Activated CD8-positive, alpha-beta memory T cell treated with anti-CD3 and anti-CD28 coated beads, Interleukin-2, amount 10 ng/mL, durations not matched to agents 7 days and 5 days (primary cell): Measurements from ENCODE around the gene CLEC18B. TPM values are rescaled to one million over a fixed set of nuclear protein-coding genes. Genes with fewer than 3 reads are reported as not detected.
A peak's percentile ranks its signal among the peaks of the same experiment; 100 is the strongest.
"Not testable (repeated sequence)": the region's sequence is repeated elsewhere in the genome, so short reads cannot be mapped to it uniquely, and the experiment has no call there.

Source experiments
- ATAC-seq: fragments of 150-1000 bp; cut with Tn5 transposase; one replicate; pipeline ENCODE4 v1.10.0; 2021; ENCODE audit warnings: moderate library complexity
- CTCF ChIA-PET: fragments of 350-600 bp; sonication (Branson Sonifier 250); formaldehyde crosslinking; loops from one replicate; lab custom pipeline; 2021; ENCODE audit warnings: antibody characterized with exemption; lab: Charles Lee
- DNase-seq: peaks from one replicate; pipeline ENCODE4 v3.0.0-alpha.2; 2020
- H3K27ac Mint-ChIP-seq: one replicate; pipeline ENCODE4 v1.8.0; 2021; ENCODE audit warnings: mild to moderate bottlenecking, mixed read lengths
- H3K27me3 Mint-ChIP-seq: one replicate; pipeline ENCODE4 v1.8.0; 2021; ENCODE audit warnings: mixed read lengths
- H3K36me3 Mint-ChIP-seq: one replicate; pipeline ENCODE4 v1.8.0; 2021; ENCODE audit warnings: mild to moderate bottlenecking, mixed read lengths
- H3K4me1 Mint-ChIP-seq: one replicate; pipeline ENCODE4 v1.8.0; 2021; ENCODE audit warnings: mixed read lengths
- H3K4me3 Mint-ChIP-seq: one replicate; pipeline ENCODE4 v1.8.0; 2021; ENCODE audit warnings: mild to moderate bottlenecking, moderate library complexity, mixed read lengths
- H3K9me3 Mint-ChIP-seq: one replicate; pipeline ENCODE4 v1.8.0; 2022; ENCODE audit warnings: low read depth, mixed read lengths
- total RNA-seq, 2 experiments: library from RNA; stranded (reverse); gene quantifications; one replicate each; pipeline ENCODE4 v1.2.3, GENCODE V29; 2021

CLEC18B gene
- under 1 TPM; 0.59 to 0.67 TPM for total RNA-seq

DNA sequence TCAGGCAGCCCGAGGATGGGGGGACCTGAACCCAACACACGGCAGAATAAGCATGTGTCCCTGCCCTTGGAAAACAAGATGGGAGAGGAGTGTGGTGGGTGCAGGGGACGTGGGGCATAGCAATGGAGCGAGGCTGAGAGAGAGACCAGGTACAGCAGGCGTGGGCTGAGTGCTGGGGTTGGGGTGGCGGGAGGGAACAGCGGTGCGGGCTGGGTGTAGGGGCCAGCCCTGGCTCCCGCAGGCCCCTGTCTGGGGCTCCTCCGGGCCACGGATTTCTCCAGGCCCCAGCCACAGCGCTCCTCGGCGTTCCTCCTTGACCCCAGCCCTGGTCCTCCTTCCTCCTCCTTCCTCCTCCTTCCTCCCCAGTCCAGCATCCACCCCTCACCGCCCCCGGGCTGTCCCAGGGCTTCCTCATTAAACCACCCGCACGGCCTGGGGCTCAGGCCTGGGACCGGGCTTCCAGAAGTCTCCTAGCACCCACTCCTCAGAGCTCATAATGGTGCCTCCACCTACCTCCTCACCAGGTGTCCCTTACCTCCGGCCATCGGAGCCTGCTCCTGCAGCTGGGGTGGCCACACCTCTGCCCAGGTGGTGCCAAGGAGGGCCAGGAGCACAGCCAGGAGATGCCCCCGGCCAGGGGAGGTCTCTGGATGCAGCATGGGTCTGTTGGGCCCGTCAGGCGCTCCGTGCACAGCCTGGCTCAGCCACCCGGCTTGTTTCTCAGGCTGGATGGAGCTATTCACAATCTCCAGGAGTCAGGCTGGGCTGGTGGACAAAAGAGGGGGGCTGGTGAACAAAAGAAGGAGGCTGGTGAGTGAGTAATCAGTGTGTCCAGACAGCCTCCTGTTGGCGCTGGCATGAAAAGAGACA lies at the start of gene CLEC18B:
Gene CLEC18B (minus strand): TSS at position 867 of the 870 bp plus-strand sequence. CDS start 208 bp downstream, at position 659.
- H3K36me3 Mint-ChIP-seq, H3K9me3 Mint-ChIP-seq, H3K27ac Mint-ChIP-seq, CTCF ChIA-PET, ATAC-seq, H3K4me1 Mint-ChIP-seq, DNase-seq, H3K27me3 Mint-ChIP-seq, H3K4me3 Mint-ChIP-seq: not testable (repeated sequence)

DNA sequence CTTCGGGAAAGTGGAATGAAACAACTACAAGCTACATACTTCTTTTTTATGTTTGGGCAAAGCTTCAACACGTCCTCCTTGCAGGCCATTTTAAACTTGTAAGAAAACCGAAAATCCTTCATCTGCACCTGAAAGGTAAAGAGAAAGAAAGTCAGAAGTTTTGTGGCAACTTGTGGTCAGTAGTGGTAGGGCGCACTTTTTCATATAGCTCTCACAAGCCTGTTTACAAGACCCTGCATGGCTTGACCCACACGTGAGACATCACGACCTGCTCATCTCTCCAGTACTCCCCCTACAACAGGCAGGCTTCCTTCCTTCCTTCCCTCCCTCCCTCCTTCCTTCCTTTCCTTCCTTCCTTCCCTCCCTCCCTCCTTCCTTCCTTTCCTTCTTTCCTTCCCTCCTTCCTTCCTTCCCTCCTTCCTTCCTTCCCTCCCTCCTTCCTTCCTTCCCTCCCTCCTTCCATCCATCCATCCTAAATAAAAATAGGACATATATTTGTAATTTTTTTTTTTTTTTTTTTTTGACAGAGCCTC lies 48.7 kb upstream of the CLEC18B start:
- DNase-seq (no peak), ATAC-seq (no peak)
- Mint-ChIP-seq H3K27ac (no peak overlapping the region), H3K9me3 (no peaks in the 10 kb centered on the region), H3K36me3 (peaks cover 65% of the 10 kb centered on the region), H3K4me3 (no peak overlapping the region), H3K4me1 (peaks cover 24% of the 10 kb centered on the region), H3K27me3 (no peaks in the 10 kb centered on the region)
- CTCF ChIA-PET: no interaction called here

GRCh38 chr16:74468807-74469525 lies 47.7 kb upstream of the CLEC18B start:
- Mint-ChIP-seq H3K4me3 (no peak overlapping the region), H3K27ac (no peak overlapping the region), H3K9me3 (no peaks in the 10 kb centered on the region), H3K27me3 (no peaks in the 10 kb centered on the region), H3K4me1 (peaks cover 24% of the 10 kb centered on the region), H3K36me3 (peaks cover 64% of the 10 kb centered on the region)
- DNase-seq (no peak), ATAC-seq (no peak)
- CTCF ChIA-PET: interaction anchor here (1.3 kb wide), 1 partner anchor 154 kb away, joined by 4 read pairs; no protein-coding TSS in a partner anchor

DNA sequence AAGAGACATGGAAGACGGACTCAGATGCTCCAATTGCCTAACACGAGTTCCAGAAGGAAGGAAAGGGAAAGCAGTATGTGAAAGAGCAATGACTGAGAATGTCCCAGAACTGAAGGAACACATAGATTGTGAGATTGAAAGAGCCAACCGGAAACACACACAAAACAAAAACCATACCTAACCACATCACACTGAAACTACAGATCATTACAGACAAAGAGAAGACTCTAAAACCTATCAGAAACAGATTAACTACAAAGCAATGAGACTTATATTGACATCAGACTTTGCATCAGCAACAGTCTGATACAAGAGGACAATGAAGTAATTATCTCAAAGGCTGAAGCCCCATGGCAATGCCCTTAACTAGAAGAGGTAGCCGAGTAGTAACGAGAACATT lies 45.6 kb upstream of the CLEC18B start:
- H3K27ac Mint-ChIP-seq: peak overlapping the region; percentile 27
- H3K9me3 Mint-ChIP-seq: no peaks in the 10 kb centered on the region
- H3K36me3 Mint-ChIP-seq: peaks cover 66% of the 10 kb centered on the region
- DNase-seq: no peak
- peak overlapping the region; percentile 11 for H3K4me3 Mint-ChIP-seq
- no peaks in the 10 kb centered on the region for H3K27me3 Mint-ChIP-seq
- CTCF ChIA-PET: interaction anchor here (1.5 to 1.6 kb wide), 2 partner anchors 9 to 29 kb away, joined by 3 to 5 read pairs; no protein-coding TSS in a partner anchor
- peaks cover 24% of the 10 kb centered on the region for H3K4me1 Mint-ChIP-seq
- peak; percentile 87 for ATAC-seq

GRCh38 chr16:74465851-74466685 lies 44.8 kb upstream of the CLEC18B start:
- H3K27ac Mint-ChIP-seq: no peak overlapping the region

GRCh38 chr16:74465281-74465680 lies 44.0 kb upstream of the CLEC18B start:
- no peaks in the 10 kb centered on the region for H3K27me3 Mint-ChIP-seq

More at GRCh38 chr16:74465851-74466685, 44.8 kb upstream of the CLEC18B start:
- Mint-ChIP-seq H3K9me3 (no peaks in the 10 kb centered on the region), H3K4me3 (no peak overlapping the region), H3K4me1 (peaks cover 24% of the 10 kb centered on the region), H3K27me3 (no peaks in the 10 kb centered on the region), H3K36me3 (peaks cover 63% of the 10 kb centered on the region)
- ATAC-seq: no peak
- CTCF ChIA-PET: interaction anchor here (1.6 kb wide), 1 partner anchor 28 kb away, joined by 5 read pairs; no protein-coding TSS in a partner anchor
- DNase-seq: no peak

GRCh38 chr16:74463888-74464287 lies 42.6 kb upstream of the CLEC18B start:
- no peak overlapping the region for H3K4me3 Mint-ChIP-seq
- H3K4me1 Mint-ChIP-seq: peaks cover 24% of the 10 kb centered on the region
- H3K36me3 Mint-ChIP-seq: peaks cover 55% of the 10 kb centered on the region
- ATAC-seq (no peak), DNase-seq (no peak)
- CTCF ChIA-PET: no interaction called here
- H3K27me3 Mint-ChIP-seq: no peaks in the 10 kb centered on the region
- no peak overlapping the region for H3K27ac Mint-ChIP-seq
- H3K9me3 Mint-ChIP-seq: no peaks in the 10 kb centered on the region

More at GRCh38 chr16:74465281-74465680, 44.0 kb upstream of the CLEC18B start:
- Mint-ChIP-seq H3K9me3 (no peaks in the 10 kb centered on the region), H3K27ac (no peak overlapping the region), H3K4me3 (no peak overlapping the region), H3K36me3 (peaks cover 62% of the 10 kb centered on the region), H3K4me1 (peaks cover 24% of the 10 kb centered on the region)
- DNase-seq (no peak), ATAC-seq (no peak)
- CTCF ChIA-PET: no interaction called here

DNA sequence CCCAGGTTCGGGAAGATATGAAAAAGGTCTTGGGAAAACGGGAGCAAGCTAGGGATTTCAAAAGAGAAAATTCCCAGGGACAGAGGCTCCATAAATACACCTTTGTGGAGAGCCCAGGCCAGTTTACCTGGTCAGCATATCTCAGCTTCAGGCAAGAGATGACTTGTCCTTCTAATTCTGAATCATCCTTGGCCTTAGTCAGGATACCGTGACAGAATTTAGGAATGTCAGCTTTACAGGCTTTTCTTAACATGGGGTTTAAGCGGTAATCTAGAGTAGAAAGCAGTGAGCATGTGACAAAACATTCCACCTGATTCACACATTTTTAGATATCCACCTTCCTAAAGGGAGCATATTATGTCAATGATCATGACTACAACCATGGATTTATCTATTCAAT lies 41.1 kb upstream of the CLEC18B start:
- H3K4me3 Mint-ChIP-seq: no peak overlapping the region

GRCh38 chr16:74461826-74462225 lies 40.5 kb upstream of the CLEC18B start:
- CTCF ChIA-PET: interaction anchor here (1.0 kb wide), 1 partner anchor 21 kb away, joined by 4 read pairs; no protein-coding TSS in a partner anchor
- Mint-ChIP-seq H3K4me1 (peaks cover 13% of the 10 kb centered on the region), H3K4me3 (no peak overlapping the region), H3K27ac (no peak overlapping the region), H3K27me3 (no peaks in the 10 kb centered on the region), H3K9me3 (no peaks in the 10 kb centered on the region), H3K36me3 (peaks cover 51% of the 10 kb centered on the region)
- no peak for ATAC-seq
- no peak for DNase-seq

More for the DNA sequence above, 41.1 kb upstream of the CLEC18B start:
- Mint-ChIP-seq H3K9me3 (no peaks in the 10 kb centered on the region), H3K4me1 (peaks cover 18% of the 10 kb centered on the region), H3K36me3 (peaks cover 55% of the 10 kb centered on the region), H3K27me3 (no peaks in the 10 kb centered on the region), H3K27ac (no peak overlapping the region)
- DNase-seq (no peak), ATAC-seq (no peak)
- CTCF ChIA-PET: interaction anchor here (1.0 kb wide), 1 partner anchor 22 kb away, joined by 4 read pairs; no protein-coding TSS in a partner anchor

GRCh38 chr16:74460542-74460941 lies 39.3 kb upstream of the CLEC18B start:
- no peaks in the 10 kb centered on the region for H3K27me3 Mint-ChIP-seq
- no peak overlapping the region for H3K4me3 Mint-ChIP-seq
- no peak for ATAC-seq
- no peaks in the 10 kb centered on the region for H3K9me3 Mint-ChIP-seq
- no peak for DNase-seq
- CTCF ChIA-PET: no interaction called here
- peaks cover under 1% of the 10 kb centered on the region for H3K4me1 Mint-ChIP-seq
- H3K36me3 Mint-ChIP-seq: peaks cover 50% of the 10 kb centered on the region
- H3K27ac Mint-ChIP-seq: no peak overlapping the region

GRCh38 chr16:74456290-74456625 lies 35.0 kb upstream of the CLEC18B start:
- CTCF ChIA-PET: no interaction called here
- Mint-ChIP-seq H3K9me3 (no peaks in the 10 kb centered on the region), H3K27ac (no peak overlapping the region), H3K27me3 (no peaks in the 10 kb centered on the region), H3K4me3 (no peak overlapping the region), H3K36me3 (peaks cover 44% of the 10 kb centered on the region), H3K4me1 (no peaks in the 10 kb centered on the region)
- no peak for ATAC-seq
- DNase-seq: no peak

- Mint-ChIP-seq H3K36me3 (peaks cover 44% of the 10 kb centered on the region), H3K27ac (no peak overlapping the region), H3K9me3 (no peaks in the 10 kb centered on the region), H3K4me1 (no peaks in the 10 kb centered on the region), H3K27me3 (no peaks in the 10 kb centered on the region), H3K4me3 (no peak overlapping the region)
- CTCF ChIA-PET: interaction anchor here (1.0 kb wide), 1 partner anchor 17 kb away, joined by 3 read pairs; no protein-coding TSS in a partner anchor
- no peak for ATAC-seq
- DNase-seq: no peak
Measured at GRCh38 chr16:74455619-74456289, 34.5 kb upstream of the CLEC18B start.
